ENCODE measurements around the gene UHMK1.
"Not testable (repeated sequence)": the region's sequence is repeated elsewhere in the genome, so short reads cannot be mapped to it uniquely, and the experiment has no call there.

The UHMK1 gene

DNA sequence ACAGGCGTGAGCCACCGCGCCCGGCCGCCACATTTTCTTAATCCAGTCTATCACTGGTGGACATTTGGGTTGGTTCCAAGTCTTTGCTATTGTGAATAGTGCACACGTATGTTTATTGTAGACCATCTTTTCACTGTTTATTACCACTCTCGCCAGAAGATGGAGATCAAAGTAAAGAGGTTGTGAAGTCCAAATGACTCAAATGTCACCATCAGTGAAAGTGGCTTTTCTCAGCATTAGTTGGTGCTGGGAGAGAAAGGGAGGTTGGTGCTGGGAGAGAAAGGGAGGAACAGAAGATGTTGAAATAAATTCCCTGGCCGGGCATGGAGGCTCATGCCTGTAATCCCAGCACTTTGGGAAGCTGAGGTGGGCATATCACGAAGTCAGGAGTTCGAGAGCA lies 10.4 kb upstream of the UHMK1 start:
- DNase-seq, result no peak
- TF ChIP-seq, protein P1, sequence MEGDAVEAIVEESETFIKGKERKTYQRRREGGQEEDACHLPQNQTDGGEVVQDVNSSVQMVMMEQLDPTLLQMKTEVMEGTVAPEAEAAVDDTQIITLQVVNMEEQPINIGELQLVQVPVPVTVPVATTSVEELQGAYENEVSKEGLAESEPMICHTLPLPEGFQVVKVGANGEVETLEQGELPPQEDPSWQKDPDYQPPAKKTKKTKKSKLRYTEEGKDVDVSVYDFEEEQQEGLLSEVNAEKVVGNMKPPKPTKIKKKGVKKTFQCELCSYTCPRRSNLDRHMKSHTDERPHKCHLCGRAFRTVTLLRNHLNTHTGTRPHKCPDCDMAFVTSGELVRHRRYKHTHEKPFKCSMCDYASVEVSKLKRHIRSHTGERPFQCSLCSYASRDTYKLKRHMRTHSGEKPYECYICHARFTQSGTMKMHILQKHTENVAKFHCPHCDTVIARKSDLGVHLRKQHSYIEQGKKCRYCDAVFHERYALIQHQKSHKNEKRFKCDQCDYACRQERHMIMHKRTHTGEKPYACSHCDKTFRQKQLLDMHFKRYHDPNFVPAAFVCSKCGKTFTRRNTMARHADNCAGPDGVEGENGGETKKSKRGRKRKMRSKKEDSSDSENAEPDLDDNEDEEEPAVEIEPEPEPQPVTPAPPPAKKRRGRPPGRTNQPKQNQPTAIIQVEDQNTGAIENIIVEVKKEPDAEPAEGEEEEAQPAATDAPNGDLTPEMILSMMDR (IDR thresholded peaks at IDR 0.05; ENCODE audit: low read depth, low read length), result no peak
- H3K9me3 ChIP-seq, result no peaks in the 10 kb centered on the region; the same call in 1 of the 2 replicates
- no peak overlapping the region for H3K4me3 ChIP-seq (ENCODE audit: low read depth, low read length)
- H3K36me3 ChIP-seq, result no peaks in the 10 kb centered on the region
- H3K4me1 ChIP-seq, result no peaks in the 10 kb centered on the region
- H3K27me3 ChIP-seq, result peaks cover 14% of the 10 kb centered on the region

DNA sequence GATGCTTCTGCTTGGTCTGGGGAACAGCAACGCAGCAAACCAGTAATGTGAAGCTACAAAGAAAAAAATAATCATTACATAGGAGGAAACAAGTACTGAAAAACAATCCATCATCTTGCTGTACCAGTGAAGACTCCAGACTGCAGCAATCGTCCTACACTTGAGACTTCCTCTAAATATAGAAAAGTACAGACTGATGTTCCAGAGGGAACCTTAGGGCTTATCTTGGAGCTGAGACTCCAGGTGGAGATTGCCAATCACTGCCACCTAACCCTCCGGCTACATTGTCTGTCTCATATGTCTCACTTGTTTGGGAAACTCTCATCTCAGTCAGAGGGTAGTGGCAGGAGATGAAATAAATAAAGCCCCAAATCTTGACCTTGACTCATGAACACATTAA lies 9.4 kb upstream of the UHMK1 start:
- TF ChIP-seq, protein P1 (IDR thresholded peaks at IDR 0.05; ENCODE audit: low read depth, low read length), result no peak
- Histone ChIP-seq H3K9me3 (no peaks in the 10 kb centered on the region; the same call in 1 of the 2 replicates), H3K36me3 (no peaks in the 10 kb centered on the region), H3K27me3 (peaks cover 19% of the 10 kb centered on the region), H3K4me1 (no peaks in the 10 kb centered on the region), H3K4me3 (ENCODE audit: low read depth, low read length) (no peak overlapping the region)
- no peak for DNase-seq

DNA sequence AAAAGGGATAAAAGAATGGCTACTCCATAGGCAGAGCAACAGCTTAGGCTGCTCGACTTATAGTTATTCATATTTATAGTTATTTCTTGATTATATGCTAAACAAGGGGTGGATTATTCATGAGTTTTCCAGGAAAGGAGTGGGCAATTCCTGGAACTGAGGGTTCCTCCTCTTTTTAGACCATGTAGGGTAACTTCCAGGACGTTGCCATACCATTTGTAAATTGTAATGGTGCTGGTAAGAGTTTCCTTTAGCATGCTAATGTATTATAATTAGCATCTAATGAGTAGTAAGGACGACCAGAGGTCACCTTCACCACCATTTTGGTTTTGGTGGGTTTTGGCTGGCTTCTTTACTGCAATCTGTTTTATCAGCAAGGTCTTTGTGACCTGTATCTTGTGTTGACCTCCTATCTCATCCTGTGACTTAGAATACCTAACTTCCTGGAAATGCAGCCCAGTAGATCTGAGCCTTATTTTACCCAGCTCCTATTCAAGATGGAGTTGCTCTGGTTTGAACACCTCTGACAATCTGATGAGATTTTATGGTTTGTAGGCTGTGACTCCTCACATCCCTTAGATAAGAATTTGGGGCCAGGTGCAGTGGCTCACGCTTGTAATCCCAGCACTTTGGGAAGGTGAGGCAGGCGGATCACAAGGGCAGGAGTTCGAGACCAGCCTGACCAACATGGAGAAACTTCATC lies 1.9 kb upstream of the UHMK1 start:
- peaks cover 11% of the 10 kb centered on the region for H3K27me3 ChIP-seq
- not testable (repeated sequence) for DNase-seq

DNA sequence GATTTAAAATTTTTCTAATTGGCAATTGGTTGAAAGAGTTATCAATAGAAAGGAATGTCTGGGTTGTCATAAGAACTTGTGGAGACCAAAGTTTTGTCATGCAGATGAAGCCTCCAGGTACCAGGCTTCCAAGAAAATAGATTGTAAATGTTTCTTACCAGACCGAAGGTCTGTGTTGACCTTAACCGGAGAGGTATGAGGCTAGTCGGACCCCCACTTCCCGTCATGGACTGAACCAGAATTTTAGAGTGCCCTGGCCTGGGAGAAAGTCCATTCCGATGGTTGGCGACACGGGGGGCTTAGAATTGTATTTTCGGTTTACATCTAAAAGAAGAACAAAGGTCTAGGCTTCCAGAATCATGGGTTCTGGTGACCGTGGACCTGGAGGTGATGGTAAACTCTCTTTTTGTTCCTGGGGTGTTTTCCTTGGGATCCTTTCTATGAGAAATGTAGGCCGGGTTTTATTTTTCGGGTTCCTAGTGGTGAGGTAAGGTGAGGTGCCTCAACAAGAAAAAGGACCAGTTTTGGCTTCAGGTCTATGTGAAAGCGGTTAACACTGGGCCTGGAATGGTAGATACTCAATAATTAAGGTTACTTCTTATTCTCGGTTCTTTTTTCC lies 405 bp upstream of the UHMK1 start:
- peaks cover 5% of the 10 kb centered on the region; the same call in 1 of the 2 replicates for H3K27me3 ChIP-seq
- peak overlapping the region; percentile 98 for H3K4me3 ChIP-seq (ENCODE audit: low read depth, low read length)
- no peak for DNase-seq
- TF ChIP-seq, protein P1 (IDR thresholded peaks at IDR 0.05; ENCODE audit: low read depth, low read length), result no peak
- H3K4me1 ChIP-seq, result no peaks in the 10 kb centered on the region
- H3K36me3 ChIP-seq, result peaks cover 24% of the 10 kb centered on the region
- no peaks in the 10 kb centered on the region for H3K9me3 ChIP-seq

More for the DNA sequence above, 1.9 kb upstream of the UHMK1 start:
- not testable (repeated sequence) for H3K4me3 ChIP-seq (ENCODE audit: low read depth, low read length); H3K9me3 ChIP-seq; H3K4me1 ChIP-seq
- peaks cover 12% of the 10 kb centered on the region for H3K36me3 ChIP-seq

DNA sequence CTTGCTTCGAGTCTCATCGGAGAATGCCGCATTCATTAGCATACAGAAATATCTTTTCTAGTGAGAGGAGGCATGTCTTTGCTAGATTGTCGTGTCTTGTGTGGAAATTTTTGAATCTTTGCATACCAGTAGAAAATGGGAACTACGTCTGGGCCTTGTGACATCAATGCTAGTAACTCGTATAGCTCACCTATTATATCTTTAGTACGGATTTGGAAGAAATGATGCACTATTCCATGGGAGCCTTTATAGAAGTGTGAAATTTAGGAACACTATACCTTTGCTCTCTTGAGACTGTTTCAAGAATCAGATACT lies 835 bp downstream of the UHMK1 start:
- Histone ChIP-seq H3K9me3 (no peaks in the 10 kb centered on the region), H3K27me3 (no peaks in the 10 kb centered on the region), H3K36me3 (peaks cover 34% of the 10 kb centered on the region), H3K4me1 (no peaks in the 10 kb centered on the region), H3K4me3 (ENCODE audit: low read depth, low read length) (peak overlapping the region; percentile 98)
- no peak for DNase-seq
- TF ChIP-seq, protein P1 (IDR thresholded peaks at IDR 0.05; ENCODE audit: low read depth, low read length), result no peak

DNA sequence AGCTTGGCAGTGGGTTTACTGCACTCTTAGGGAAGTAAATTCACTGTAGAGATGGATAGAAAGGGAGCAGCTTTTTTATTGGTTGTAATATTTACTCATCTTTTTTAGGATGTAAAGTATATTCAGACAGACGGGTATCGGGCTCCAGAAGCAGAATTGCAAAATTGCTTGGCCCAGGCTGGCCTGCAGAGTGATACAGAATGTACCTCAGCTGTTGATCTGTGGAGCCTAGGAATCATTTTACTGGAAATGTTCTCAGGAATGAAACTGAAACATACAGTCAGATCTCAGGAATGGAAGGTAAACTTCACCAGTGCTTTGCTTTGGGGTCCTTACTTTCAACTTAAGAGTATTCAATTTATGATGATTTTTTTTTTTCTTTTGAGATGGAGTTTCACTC lies 3.2 kb downstream of the UHMK1 start:
- H3K36me3 ChIP-seq, result peaks cover 58% of the 10 kb centered on the region
- H3K9me3 ChIP-seq, result no peaks in the 10 kb centered on the region
- TF ChIP-seq, protein P1 (IDR thresholded peaks at IDR 0.05; ENCODE audit: low read depth, low read length), result no peak
- DNase-seq, result no peak
- H3K4me3 ChIP-seq (ENCODE audit: low read depth, low read length), result no peak overlapping the region
- no peaks in the 10 kb centered on the region for H3K4me1 ChIP-seq
- H3K27me3 ChIP-seq, result no peaks in the 10 kb centered on the region
